Parathyroid adenoma (tissue), 2 donors: ENCODE measurements around the gene GTF2IRD1.

Source experiments
- H2AFZ ChIP-seq: fragments of 300-600 bp; sonication (generic); one replicate; pipeline ENCODE4 v1.7.0; 2017; ENCODE audit warnings: antibody characterized with exemption, mild to moderate bottlenecking
- H3K27ac ChIP-seq: fragments of 300-600 bp; sonication (generic); one replicate; pipeline ENCODE4 v1.7.0; 2017
- H3K27me3 ChIP-seq: fragments of 300-600 bp; sonication (generic); one replicate; pipeline ENCODE4 v1.7.0; 2017; ENCODE audit warnings: low read length; ENCODE audit not compliant: control insufficient read depth, insufficient read depth
- H3K36me3 ChIP-seq: fragments of 300-600 bp; sonication (generic); one replicate; pipeline ENCODE4 v1.7.0; 2017; ENCODE audit warnings: low read length; ENCODE audit not compliant: control insufficient read depth, insufficient read depth
- H3K4me1 ChIP-seq: fragments of 300-600 bp; sonication (generic); one replicate; pipeline ENCODE4 v1.7.0; 2017; ENCODE audit warnings: control low read depth
- H3K4me2 ChIP-seq: fragments of 300-600 bp; sonication (generic); one replicate; pipeline ENCODE4 v1.7.0; 2017; ENCODE audit warnings: low read length
- H3K4me3 ChIP-seq: fragments of 300-600 bp; sonication (generic); one replicate; pipeline ENCODE4 v1.7.0; 2017; ENCODE audit warnings: low read depth, low read length
- H3K79me2 ChIP-seq: fragments of 300-600 bp; sonication (generic); one replicate; pipeline ENCODE4 v1.7.0; 2017; ENCODE audit warnings: control low read depth
- H3K9ac ChIP-seq: fragments of 300-600 bp; sonication (generic); one replicate; pipeline ENCODE4 v1.7.0; 2017; ENCODE audit warnings: mild to moderate bottlenecking
- H3K9me3 ChIP-seq: fragments of 300-600 bp; sonication (generic); one replicate; pipeline ENCODE4 v1.7.0; 2017; ENCODE audit warnings: low read length; ENCODE audit not compliant: control insufficient read depth
- CTCF ChIP-seq: fragments of 300-600 bp; sonication (generic); IDR thresholded peaks from one replicate; pipeline ENCODE4 v1.7.0; 2017; ENCODE audit warnings: antibody characterized with exemption, mild to moderate bottlenecking
- donor health status: primary hyperparathyroidism.

GTF2IRD1 gene

GRCh38 chr7:74452748-74453321 is 871 bp upstream of the GTF2IRD1 start:
- peaks cover 3% of the 10 kb centered on the region for H3K4me1 ChIP-seq
- no peaks in the 10 kb centered on the region for H3K9me3 ChIP-seq
- peak overlapping the region; percentile 77 for H3K4me2 ChIP-seq
- no peaks in the 10 kb centered on the region for H3K27me3 ChIP-seq
- H3K27ac ChIP-seq: no peak overlapping the region
- H2AFZ ChIP-seq: peak overlapping the region; percentile 98
- no peaks in the 10 kb centered on the region for H3K36me3 ChIP-seq
- no peak for TF ChIP-seq CTCF
- H3K79me2 ChIP-seq: no peaks in the 10 kb centered on the region
- no peak overlapping the region for H3K4me3 ChIP-seq
- H3K9ac ChIP-seq: no peak overlapping the region

- no peaks in the 10 kb centered on the region for H3K9me3 ChIP-seq
- peak overlapping the region; percentile 75 for H2AFZ ChIP-seq
- no peak for TF ChIP-seq CTCF
- peak overlapping the region; percentile 78 for H3K4me2 ChIP-seq
- no peaks in the 10 kb centered on the region for H3K27me3 ChIP-seq
- H3K4me1 ChIP-seq: peaks cover 3% of the 10 kb centered on the region
- H3K27ac ChIP-seq: peak overlapping the region; percentile 74
- peak overlapping the region; percentile 60 for H3K4me3 ChIP-seq
- no peaks in the 10 kb centered on the region for H3K36me3 ChIP-seq
- H3K9ac ChIP-seq: peak overlapping the region; percentile 67
- H3K79me2 ChIP-seq: no peaks in the 10 kb centered on the region
These were observed 567 bp downstream of the GTF2IRD1 start for GRCh38 chr7:74454021-74454924.

- H3K9me3 ChIP-seq: no peaks in the 10 kb centered on the region
- H3K27me3 ChIP-seq: no peaks in the 10 kb centered on the region
- no peak overlapping the region for H3K9ac ChIP-seq
- peak overlapping the region; percentile 60 for H3K4me3 ChIP-seq
- peak overlapping the region; percentile 78 for H3K4me2 ChIP-seq
- H3K4me1 ChIP-seq: peaks cover 3% of the 10 kb centered on the region
- no peak for TF ChIP-seq CTCF
- no peaks in the 10 kb centered on the region for H3K36me3 ChIP-seq
- H3K79me2 ChIP-seq: no peaks in the 10 kb centered on the region
- H2AFZ ChIP-seq: peak overlapping the region; percentile 75
- peak overlapping the region; percentile 74 for H3K27ac ChIP-seq
These were observed 1.2 kb downstream of the GTF2IRD1 start for GRCh38 chr7:74454925-74455288.

GRCh38 chr7:74455291-74455804 is 1.6 kb downstream of the GTF2IRD1 start:
- H3K27ac ChIP-seq: peak overlapping the region; percentile 74
- H3K9ac ChIP-seq: no peak overlapping the region
- H2AFZ ChIP-seq: no peak overlapping the region
- peak overlapping the region; percentile 78 for H3K4me2 ChIP-seq
- peaks cover 1% of the 10 kb centered on the region for H3K79me2 ChIP-seq
- peaks cover 3% of the 10 kb centered on the region for H3K4me1 ChIP-seq
- no peak for TF ChIP-seq CTCF
- H3K4me3 ChIP-seq: peak overlapping the region; percentile 60
- no peaks in the 10 kb centered on the region for H3K27me3 ChIP-seq
- H3K9me3 ChIP-seq: no peaks in the 10 kb centered on the region
- H3K36me3 ChIP-seq: no peaks in the 10 kb centered on the region
